ENCODE data around the gene HOXA7.
A peak's percentile ranks its signal among the peaks of the same experiment; 100 is the strongest.

HOXA7 gene

DNA sequence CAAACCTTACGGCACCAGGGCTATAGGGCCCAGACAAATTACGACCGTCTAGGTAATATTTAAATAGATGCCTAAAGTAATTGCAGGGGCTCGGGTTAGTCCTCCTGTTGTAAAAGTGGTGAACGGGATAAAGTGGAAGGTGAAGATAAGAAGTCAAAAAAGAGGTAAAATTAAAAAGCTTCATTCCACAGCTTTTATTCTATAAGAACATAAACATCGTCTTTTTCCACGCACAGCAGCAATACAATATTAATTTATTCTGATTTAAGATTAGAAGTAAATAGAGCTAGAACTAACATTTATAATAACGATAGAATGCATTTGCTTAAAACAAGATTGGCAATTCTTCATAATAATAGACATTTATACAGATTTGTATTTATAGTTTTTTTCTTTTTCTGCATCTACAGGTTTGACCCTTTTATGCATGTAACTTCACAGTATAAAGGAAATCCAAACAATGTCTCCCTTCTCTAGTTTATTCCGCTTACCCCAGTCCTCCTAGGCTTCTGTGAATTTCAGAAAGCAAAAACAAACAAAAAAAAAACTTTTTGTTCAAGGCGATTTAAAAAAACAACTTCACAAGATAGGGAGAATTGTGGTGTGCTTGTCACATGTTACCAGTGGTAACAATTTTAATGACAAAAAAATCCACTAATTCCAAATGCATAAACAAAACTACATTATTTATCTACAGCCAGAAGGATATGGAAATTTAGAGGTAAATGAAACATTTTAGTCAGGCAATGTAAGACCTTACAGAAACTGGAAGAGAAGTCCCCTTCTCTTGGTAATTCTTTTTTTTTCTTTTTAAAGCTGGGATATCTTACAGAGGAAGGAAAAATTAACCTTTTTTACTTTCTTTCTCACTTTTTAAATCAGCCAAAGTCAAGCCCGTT is 14.2 kb upstream of the HOXA7 start:
- no peak for DNase-seq

GRCh38 chr7:27169658-27170425 is 13.4 kb upstream of the HOXA7 start:
- DNase-seq = peak; percentile 1

DNA sequence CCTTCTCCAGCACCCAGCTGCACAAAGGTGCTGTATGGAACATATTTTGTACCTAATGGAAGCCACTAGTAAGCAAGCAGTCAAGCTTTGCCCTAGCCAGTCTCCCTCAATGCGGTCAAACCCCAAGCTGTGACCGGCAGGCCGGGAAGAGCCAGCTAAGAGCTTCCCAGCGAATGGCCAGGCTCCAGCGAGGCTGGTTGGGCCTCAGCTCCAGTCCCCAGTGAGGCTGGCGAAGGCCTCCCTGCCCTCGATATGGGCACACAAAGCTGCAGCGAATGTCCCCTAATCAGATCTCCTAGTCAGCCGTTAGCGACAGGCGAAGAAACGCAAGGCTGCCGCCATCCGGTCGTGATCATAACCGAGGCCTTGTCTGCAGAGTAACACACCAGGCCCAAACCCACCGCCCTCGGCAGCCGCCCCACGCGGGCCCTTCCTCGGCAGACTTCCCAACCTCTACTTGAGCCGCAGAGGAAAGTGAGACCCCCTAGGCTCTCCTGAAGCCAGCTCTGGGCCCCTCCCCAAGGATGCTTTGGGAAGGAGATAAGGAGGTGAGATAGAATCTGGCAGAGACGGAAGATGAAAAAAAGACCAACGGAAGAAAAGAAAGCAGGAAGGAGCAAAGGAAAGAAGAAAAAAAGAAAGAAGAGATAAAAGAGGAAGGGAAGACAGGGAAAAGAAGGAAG is 11.9 kb upstream of the HOXA7 start:
- DNase-seq = peak; percentile 46

DNA sequence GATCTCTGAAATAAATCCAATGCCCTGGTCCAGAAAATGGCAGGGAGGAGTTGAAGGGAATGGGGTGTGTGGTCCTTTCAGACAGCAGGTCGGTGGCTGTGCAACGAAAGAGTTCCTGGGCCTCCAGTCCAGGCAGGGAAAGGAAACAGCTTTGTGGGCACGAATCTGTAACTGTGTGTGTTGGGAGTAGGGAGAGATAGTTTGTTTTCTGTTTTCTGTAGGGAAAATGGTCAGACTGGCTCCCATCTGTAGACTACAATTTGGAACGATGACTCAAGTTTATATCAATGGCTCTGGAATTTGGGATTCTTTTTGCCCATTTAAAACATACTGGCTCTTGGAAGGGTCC is 11.4 kb upstream of the HOXA7 start:
- DNase-seq = peak; percentile 0

DNA sequence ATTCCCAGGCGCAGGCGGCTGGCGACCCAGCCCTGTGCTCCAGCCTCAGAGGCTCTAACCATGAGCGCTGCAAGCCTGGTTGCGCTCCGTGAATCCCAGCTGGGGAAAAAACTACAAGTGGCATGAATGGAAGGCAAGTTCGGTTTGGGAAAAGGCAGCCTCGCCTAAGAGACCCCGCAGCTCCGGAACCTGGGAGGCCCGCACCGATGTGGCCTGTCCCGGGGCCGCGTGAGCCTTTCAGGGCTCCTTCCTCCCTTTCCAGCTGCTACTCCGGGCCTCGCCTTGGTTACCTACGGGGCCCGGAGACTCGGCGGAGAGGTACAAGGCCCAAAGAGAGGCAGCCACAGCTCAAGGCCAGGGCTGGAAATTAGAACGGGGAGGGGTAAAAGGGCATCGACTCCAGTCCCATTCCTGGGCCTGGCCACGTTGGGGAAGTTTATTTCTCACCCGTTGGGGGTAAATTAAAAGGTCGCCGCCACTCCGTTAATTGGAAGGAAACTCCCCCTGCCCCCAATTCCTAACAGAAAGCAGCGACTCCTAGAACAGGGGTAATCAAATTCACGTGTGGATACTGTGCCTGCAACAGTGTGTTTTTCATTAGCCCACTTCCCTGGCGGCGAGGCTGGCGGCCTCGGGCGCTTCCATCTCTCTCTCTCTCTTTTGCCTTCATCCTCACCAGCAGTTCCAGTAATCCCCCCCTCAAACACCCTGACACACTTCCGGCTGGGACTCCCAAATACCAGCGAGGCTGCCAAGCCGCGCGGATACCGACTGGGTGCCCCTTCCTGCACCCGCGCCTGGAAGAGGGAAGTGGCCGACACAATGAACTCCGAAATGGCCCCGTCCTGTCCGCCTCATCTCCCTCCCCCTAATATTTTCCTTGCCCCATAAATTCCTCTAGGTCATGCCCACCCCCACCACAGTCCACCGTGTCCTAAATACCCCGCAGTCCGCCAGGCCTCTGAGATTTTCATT is 10.3 kb upstream of the HOXA7 start:
- DNase-seq = peak; percentile 2

- no peak for DNase-seq
Measured at GRCh38 chr7:27165996-27166530, 9.6 kb upstream of the HOXA7 start.

DNA sequence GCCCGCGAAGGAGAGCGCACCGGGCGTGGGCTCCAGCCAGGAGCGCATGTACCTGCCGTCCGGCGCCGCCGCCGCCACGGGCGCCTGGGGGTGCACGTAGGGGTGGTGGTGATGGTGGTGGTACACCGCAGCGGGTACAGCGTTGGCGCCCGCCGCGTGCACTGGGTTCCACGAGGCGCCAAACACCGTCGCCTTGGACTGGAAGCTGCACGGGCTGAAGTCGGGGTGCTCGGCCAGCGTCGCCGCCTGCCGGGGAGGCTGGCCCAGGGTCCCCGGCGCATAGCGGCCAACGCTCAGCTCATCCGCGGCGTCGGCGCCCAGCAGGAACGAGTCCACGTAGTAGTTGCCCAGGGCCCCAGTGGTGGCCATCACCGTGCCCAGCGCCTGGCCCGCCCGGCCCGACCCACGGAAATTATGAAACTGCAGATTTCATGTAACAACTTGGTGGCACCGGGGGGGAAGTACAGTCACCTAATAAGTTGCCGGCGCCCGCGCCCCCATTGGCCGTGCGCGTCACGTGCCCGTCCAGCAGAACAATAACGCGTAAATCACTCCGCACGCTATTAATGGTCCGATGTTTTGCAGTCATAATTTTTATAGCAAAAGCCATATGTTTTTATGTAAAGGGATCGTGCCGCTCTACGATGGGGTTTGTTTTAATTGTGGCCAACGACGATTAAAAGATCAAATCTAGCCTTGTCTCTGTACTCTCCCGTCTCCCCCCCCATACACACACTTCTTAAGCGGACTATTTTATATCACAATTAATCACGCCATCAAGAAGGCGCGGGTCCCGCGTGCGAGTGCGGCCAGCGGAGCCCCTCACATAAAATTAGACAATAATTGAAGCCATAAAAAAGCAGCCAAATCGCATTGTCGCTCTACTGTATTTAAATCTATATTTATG is 8.9 kb upstream of the HOXA7 start, which contains the start of gene HOXA9:
Gene HOXA9 (minus strand): TSS at position 449 of the 907 bp plus-strand sequence. CDS start 80 bp downstream, at position 369.
- DNase-seq = no peak

GRCh38 chr7:27164367-27165088 is 8.1 kb upstream of the HOXA7 start:
- DNase-seq = no peak

- DNase-seq = no peak
Measured at GRCh38 chr7:27164045-27164366, 7.5 kb upstream of the HOXA7 start.

DNA sequence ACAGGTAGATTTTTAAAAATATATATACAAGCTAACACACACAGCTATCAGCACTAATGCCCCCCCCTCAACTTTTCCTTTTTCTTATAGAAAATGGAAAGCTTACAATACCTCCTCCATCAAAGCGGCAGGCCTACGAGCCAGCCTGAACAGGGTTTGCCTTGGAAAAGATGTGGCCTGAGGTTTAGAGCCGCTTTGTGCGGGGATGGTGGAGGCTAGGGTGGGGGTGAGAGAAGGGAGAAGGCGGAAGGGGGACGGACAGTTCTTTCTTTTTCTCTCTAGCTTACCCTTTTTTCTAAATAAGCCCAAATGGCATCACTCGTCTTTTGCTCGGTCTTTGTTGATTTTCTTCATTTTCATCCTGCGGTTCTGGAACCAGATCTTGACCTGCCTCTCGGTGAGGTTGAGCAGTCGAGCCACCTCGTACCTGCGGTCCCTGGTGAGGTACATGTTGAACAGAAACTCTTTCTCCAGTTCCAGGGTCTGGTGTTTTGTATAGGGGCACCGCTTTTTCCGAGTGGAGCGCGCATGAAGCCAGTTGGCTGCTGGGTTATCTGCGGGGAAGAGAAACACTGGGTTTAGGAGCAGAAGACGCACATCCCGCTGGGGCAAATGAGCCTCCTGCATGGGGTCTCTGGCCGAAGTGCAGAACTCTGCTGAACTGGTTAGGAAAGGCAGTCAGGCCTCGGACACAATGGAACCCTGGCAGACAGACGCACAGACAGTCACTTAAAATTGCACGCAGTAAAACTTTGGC is 7.0 kb upstream of the HOXA7 start:
- no peak for DNase-seq

DNA sequence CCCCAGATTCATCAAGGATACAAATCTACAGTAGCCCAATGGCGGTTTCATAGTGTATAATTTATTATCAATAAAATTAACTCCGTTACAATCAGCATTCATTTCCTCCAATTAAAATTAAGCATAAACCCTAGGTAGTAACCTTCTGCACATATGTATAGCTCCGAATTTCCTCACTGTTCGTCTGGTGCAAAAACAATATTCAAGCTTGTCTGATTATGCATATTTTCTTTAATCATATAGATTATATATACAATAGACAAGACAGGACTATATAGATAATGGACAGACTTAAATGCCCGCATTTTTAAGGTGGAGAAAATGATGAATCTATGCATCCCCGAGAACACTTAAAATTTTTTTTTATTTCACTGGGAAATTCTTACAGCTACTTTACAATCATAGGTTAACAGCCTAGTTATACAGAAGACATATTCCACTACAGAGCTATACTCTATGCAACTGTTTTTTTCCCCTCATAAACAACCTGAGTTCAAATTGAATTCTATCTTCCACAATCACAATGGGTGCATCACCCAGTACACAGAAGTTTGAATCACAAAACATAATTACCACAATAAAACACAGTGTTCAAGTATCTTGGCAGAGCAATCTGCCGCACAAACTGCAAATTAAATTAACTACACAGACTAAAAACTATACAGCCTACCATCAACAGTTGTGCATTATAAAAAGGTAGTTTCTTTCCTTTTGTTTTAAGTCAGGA is 6.2 kb upstream of the HOXA7 start:
- DNase-seq = no peak

DNA sequence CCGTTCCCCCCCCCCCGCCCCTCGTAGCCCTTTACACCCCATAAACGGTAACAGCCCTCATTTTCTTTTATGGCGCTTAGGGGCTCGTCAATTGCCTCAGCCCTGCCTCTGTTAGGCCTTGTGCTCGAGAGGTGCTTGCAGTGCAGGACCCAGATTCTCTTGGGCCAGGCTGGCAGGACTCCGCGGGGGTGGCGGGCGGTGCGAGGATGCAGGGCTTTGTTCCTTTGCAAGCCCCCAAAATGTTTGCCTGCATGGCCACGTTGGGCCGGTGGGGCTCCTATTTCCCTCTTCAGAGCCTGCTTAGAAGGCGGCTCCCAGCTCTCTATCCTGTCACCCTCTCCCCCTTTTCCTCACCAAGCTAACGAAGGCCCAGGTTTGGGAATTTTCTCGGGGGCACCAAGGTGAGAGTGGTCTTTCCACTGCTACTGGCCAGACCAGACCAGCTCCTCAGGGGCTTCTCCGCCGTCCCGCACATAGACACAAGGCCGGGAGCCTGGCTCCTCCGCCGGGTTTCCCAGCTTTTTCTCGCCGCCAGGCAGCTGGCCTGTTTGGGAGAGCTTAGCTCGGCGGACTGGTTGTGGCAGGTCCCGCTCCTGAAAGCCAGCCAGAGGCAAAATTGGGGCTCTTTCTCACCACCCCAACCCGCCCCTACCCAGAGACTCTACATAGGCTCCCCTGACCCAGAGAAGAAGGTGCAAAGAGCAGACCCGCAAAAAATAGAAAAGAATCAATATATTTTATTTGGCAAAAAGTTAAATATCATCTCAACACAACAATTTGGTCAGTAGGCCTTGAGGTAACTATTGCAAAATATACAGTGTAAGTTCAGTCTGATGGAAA is 5.5 kb upstream of the HOXA7 start:
- no peak for DNase-seq

GRCh38 chr7:27161214-27161720 is 4.8 kb upstream of the HOXA7 start:
- no peak for DNase-seq

- DNase-seq = peak; percentile 89
Measured at GRCh38 chr7:27160546-27161213, 4.2 kb upstream of the HOXA7 start.

GRCh38 chr7:27160145-27160545 is 3.7 kb upstream of the HOXA7 start:
- peak; percentile 34 for DNase-seq

DNA sequence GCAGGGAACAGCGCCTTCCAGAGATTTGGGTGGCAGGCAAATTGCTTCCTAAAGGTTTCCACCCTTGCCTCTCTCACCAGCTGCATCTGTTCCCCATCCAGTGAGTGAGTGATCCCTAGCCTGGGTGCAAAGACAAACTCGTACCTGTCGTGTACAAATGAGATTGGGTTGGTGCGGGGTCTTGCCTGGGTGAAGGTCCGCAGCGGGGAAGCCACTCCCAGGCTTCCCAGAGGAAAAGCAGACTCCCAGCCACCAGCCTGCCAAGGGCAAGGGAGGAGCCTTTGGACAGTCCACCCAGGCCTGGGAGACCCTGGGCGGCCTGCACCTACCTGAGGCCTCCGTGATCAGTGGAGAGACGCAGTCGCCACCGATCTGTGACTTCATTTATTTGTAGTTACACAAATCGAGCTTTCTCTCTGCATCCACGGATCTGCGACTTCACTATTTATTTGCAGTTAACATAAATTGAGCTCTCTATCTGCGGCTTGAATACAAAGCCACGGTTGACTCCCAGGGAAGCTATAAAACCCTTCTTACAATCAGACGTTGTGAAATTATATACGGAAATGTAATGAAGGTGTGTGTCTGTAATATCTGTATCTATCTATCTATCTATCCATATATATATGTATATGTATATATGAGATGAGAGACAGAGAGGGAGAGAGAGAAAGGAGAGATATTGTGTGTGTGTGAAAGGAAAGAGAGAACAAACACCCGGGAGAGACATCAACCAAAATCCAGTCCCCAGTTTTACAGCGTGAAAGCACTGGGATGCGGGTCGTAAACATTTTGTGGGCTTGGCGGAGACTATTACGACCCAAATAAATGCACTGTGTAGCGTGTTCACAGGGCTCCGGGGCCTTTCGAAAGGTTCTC is 3.0 kb upstream of the HOXA7 start:
- DNase-seq = no peak

Data from CD4-positive, alpha-beta T cell treated with Interleukin-6 for 4 hours (primary cell).